GM21447 (cell line): ENCODE measurements around the gene GON4L.
"Not testable (repeated sequence)": the region's sequence is repeated elsewhere in the genome, so short reads cannot be mapped to it uniquely, and the experiment has no call there.

Experiments used
- ATAC-seq: cut with Tn5 transposase; IDR thresholded peaks from one replicate; pipeline ENCODE4 v1.9.1; 2021; ENCODE audit not compliant: unreplicated experiment

The GON4L gene

DNA sequence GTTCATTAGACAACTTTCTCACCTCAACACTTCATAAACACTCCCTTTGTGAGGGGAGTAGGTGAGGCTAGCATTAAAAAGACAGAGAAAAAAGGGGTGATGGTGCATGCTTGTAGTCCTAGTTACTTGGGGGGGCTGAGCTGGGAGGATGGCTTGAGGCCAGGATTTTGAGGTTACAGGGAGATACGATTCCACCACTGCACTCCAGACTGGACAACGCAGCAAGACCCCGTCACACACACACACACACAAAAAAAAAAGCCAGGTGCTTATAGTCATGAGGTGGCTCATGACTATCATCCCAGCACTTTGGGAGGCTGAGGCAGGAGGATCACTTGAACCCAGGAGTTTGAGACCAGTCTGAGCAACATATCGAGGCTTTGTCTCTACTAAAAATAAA lies 29.6 kb downstream of the GON4L start:
- ATAC-seq = no peak

DNA sequence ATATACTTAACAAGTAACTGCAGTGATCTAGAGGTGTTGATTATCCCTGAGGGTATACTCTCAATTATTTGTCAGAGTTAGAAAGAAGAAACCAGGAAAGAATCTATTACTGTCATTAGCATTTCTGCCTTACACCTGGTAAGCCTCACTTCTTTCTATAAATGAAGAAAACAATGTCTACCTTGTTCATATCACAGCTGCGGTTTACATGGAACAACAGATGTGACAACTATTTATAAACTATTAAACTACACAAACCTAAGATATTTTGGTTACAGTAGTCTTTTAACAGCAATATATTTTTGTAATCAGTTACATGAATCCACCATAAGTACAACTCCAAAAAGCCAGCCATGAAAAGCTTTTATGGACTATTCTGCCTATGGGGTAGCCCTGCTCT lies 40.7 kb downstream of the GON4L start:
- ATAC-seq = no peak

DNA sequence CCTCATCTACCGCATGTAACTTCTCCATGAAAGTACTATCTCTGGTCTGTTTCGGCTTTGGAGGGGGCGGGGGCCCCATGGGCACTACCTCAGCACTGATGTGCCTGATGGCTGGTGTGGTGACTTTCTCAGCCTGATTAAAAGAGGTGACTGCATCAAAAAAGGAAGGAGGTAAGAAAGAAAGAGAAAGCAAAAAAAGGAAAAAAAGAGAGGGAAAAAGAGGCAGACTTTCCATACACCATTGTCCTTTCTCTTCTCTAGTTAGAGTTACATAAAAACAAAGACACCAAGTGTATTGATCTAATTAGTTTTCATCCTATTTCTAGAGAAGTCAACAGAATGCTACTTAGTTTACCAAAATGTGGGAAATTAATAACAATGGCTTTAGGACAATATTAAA lies 43.3 kb downstream of the GON4L start:
- ATAC-seq = no peak

DNA sequence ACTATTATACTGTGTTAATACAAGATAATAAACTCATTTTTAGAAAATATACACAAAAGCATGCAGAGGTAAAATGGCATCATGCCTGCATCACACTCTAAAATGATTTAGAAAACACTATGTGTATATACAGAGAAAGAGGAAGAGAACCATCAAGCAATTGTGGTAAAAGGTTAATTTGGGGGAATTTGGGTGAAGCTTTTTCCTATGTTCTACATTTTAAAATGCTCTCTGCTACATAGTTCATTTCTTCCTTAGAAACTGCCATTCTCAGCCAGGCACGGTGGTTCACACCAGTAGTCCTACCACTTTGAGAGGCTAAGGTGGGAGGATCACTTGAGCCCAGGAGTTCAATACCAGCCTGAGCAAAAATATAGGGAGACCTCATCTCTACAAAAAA lies 44.1 kb downstream of the GON4L start:
- ATAC-seq = no peak

DNA sequence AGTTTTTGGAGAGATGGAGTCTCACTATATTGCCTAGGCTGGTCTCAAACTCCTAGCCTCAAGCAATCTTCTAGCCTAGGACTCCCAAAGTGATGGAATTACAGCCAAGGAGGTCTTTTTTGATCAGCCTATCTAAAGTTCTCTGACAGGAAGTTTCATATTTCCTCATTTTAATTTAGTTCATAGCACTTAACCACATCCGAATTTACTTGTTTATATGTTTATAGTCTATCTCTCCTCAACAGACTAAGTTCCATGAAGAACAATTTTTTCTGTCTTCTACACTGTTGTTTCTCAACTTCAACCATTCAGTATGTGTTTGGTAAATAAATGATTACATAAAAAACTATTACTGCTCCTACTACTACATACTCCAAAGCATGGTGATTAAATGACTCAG lies 47.9 kb downstream of the GON4L start:
- no peak for ATAC-seq

DNA sequence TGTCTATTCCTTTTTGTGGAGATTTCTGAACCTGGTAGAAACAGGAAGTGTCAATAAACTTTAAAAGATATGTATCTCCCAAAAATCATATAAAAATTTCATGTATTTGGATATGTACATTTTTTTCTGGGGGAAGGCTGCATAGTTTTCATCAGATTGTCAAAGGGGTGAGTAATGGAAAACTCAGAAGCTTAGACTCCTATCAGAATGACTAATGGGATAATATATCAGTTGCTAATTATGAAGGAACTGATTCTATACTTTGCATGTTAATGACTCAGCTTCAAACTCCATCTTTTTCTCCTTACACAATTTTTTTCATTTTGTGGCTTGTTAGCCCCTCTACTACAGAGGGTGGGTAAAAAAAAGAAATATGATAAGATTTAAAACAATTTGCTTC lies 55.9 kb downstream of the GON4L start:
- ATAC-seq = no peak

DNA sequence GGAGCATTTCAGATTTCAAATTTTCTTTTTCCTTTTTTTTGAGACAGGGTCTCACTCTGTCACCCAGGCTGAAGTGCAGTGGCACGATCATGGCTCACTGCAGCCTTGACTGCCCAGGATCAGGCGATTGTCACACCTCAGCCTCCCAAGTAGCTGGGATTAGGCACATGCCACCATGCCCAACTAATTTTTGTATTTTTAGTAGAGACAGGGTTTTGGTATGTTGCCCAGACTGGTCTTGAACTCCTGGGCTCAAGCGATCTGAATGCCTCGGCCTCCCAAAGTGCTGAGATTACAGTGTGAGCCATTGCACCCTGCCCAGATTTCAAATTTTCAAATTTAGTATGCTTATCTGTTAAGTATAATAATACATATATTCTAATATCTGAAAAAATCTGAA lies 61.4 kb downstream of the GON4L start:
- ATAC-seq = not testable (repeated sequence)

DNA sequence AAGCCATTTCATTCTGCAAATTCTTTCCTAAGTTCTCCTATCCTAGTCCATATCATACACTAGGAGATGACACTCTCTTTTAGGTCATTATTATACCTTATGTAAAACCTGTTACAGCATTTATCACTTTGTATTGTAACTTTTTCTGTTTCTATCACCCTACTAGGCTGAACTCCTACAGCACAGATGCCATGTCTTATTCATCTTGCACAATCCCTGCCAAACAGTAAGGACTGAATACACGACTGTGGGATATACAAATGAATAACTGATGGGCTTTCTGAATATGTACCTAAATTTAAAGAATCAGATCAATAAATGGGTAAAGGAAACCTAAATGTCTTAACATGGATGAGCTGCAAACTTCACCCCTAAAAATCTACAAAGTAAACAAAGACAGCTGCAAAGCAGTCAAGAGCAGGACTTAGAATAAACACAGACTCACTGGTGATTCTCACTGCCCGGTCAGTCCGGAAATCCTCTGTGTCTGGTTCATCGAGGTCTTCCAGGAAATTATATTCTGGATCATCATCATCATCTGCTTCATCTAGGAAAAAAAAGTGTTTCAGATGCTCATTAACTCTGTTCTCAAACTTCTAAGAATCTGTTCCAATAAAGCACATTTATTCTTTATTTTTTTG lies 62.3 kb downstream of the GON4L start:
- ATAC-seq = no peak

DNA sequence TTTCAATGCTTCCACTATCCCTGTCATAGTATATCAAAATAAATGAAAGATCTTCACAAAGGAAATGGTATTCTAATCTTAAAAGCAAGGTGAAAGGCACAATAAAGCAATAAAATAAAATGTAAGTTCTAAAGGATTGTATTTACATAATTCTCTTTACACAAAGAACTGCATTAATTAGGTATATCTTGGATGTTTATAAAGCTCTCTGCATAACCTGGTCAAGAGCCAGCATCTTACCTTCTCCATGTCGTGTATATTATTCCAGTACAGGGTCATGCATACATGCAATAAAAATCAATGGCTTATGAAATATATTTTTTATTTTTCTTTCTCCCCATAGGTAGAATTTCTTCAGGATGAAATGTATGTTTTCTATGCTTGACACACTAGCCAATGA lies 63.8 kb downstream of the GON4L start:
- ATAC-seq = no peak

DNA sequence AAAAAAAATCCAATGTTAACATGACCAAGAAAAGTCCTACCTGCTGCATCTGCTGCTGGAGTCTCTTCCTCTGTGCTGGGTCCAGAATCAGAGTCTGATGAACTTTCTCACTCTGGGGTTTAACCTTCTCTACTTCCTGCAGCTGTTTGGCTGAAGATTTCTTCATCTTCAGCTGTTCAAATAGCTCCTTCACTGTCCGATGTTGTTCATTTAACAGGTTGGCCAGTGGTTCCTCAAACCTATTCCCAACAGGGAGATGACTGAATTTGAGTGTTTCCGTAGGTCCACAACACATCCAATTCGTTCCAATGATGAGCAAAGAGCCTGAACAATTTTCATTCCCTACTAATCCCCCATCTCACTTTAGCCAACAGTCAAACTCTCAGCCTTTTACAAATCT lies 79.4 kb downstream of the GON4L start:
- no peak for ATAC-seq

DNA sequence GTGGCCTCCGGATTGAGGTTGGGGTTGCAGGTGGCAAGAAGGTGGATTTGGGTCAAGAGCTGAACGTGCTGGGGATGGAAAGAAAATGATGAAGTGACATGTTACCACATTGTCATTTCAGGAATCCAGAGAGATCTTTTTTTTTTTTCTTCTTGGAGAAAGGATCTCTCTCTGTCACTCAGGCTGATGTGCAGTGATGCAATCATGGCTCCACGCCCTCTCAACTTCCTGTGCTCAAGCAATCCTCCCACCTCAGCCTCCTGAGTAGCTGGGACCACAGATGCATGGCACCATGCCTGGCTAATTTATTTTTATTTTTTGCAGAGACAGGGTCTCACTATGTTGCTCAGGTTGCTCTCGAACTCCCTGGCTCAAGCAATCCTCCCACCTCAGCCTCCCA lies 80.6 kb downstream of the GON4L start:
- no peak for ATAC-seq

DNA sequence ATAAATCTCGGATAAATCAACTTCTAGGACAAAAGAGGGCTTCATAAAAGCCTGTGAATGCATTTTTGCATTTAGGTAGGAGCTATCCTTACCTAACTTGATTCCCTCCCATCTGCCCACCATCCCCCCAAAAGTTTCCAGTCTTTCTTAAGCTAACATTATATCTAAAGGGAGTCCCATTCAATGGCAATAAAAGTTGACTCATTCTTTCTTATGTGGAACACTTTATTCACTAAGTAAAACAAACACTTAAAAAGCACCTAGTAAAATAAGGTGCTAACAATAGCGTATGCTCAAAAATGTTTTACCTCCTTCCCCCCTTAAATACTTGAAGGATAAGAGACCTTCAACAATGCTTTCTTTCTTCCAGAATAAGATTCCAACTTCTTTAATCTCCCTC lies 83.8 kb downstream of the GON4L start:
- ATAC-seq = no peak

DNA sequence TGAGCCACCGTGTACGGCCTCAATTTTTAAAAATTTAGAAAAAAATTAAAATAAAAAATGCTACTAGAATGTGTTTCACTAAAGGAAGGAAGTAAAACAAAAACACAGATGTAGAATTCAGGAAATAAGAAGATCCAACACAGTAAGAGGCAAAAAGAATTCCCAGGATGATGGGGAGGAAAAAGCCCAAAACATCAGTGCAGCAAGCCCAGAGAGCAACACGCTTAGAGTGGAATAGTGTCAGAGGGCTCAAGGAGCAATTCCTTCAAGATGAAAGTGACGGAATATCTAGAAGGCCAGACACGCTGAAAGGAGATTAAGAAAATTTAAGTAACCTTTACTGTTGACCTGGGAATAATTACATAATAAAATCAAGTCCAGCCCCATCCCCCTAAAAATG lies 87.8 kb downstream of the GON4L start:
- no peak for ATAC-seq

DNA sequence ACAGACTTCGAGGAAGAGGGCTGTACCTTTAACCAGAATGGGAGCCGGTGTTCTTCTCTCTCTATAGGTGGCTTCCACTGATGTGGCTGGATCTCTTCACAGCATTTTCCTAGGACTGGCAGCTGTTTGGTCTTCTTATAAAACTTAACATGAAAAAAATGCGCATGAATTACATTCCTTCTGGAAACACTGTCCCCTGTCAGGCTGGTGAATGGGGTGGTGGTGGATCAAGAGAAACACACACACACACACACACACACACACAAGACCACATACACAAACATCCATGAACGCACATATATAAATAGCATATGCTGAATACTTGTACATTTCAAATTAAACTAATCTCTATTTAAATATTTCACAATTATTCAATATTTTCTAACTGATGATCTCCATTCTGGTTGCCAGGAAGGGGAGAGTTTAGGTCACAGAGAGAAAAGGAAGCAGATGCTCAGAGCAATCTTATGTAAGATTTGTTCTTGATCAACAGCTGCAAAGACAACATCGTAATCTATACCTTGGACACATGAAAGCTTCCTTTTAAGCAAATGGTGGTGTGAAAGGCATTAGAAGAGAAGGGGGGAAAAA lies 89.5 kb downstream of the GON4L start:
- not testable (repeated sequence) for ATAC-seq

DNA sequence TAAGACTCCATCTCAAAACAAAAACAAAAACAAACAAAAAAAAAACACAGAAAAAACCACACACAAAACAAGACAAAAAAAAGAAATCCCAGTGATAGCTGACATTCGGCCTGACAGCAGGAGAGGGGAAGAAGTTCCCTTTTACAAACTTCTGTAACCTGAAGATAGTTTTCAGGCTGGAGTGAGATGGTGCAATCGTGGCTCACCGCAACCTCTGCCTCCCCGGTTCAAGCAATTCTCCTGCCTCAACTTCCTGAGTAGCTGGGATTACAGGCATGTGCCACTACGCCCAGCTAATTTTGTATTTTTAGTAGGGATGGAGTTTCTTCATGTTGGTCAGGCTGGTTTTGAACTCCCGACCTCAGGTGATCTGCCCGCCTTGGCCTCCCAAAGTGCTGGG lies 93.0 kb downstream of the GON4L start:
- ATAC-seq = not testable (repeated sequence)

DNA sequence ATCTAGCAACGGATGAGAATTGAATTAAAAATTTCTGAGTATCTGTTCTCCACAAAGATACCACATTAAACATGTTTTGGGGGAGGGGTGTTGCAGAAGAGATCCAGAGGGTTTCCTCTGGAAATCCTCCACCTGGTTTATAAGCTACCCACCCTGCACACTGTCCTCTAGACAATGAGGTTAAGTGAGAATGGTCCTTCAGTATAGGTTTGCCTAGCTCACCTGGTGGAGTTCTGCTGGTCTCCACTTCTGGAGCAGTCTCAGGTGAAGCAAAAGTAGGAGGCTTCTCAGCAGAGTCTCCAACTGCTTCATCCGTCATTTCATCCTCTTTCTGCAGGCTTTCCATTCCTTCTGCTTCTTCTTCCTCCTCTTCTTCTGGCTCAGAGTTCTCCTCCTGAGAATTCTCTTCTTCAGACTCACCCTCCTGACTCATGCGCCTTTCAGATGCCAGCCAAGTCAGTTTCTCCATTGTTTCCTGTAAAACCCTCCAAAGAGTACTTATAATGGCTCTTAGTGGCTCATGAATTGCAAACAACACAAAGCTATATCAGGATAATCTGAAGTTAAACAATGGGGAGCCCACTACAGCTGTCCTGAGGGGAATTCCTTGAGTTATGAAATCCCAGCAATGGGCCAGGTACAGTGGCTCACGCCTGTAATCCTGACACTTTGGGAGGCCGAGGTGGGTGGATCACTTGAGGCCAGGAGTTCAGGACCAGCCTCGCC lies 93.8 kb downstream of the GON4L start:
- ATAC-seq = not testable (repeated sequence)

DNA sequence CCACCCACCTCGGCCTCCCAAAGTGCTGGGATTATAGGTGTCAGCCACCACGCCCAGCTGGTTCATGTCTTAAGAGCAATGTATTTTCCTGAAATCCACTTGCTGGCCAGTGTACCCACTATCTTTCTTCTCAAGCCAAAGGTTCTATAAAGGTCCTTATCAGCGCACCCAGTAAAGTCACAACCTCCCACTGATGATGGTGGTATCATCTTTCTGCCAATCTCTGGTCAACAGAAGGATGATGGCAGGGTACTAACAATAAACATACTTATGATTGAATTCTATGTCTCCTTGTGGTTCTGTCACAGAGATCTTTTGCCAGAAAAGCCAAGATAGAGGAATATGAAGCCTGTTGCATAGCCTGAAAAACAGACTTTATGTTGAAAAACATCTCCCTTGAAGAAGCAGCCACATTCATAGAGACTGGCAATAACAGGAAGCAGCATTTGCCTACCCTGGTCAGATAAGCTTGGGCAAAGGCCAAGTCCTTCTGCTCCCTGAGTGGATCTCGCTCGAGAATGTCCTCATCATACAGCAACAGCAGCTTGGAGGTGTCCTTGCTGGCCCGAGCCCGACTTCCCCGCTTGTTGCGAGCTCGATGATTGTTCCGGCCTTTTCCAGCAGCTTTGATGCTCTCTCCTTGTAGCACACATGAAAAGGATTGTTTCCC lies 95.1 kb downstream of the GON4L start:
- ATAC-seq = no peak

DNA sequence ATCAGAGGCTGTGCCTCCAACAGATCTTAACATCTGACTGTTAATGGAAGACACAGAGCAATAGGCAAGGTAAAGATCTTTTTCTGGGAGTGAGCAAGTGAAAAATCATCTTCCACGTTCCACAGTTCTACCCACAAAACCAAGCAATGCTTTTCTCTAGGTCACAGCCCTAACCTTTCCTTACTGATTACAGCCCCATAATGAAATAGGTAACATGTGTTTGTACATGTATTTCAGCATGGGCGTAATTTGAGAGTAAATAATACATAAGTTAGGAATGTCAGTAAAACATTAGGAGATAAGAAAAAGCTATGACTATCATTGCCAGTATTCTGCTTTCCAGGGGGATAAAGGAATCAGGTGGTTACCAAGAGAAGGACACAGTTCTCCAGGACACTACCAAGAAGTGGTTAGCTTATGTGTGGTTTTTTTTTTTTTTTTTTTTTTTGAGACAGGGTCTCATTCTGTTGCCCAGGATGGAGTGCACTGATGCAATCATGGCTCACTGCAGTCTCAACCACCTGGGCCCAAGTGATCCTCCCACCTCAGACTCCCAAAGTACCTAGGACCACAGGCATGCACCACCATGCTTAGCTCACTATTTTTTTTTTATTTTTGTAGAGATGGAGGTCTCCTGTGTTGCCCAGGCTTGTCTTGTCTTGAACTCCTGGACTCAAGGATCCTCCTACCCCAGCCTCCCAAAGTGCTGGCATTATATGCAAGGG lies 96.1 kb downstream of the GON4L start:
- no peak for ATAC-seq

DNA sequence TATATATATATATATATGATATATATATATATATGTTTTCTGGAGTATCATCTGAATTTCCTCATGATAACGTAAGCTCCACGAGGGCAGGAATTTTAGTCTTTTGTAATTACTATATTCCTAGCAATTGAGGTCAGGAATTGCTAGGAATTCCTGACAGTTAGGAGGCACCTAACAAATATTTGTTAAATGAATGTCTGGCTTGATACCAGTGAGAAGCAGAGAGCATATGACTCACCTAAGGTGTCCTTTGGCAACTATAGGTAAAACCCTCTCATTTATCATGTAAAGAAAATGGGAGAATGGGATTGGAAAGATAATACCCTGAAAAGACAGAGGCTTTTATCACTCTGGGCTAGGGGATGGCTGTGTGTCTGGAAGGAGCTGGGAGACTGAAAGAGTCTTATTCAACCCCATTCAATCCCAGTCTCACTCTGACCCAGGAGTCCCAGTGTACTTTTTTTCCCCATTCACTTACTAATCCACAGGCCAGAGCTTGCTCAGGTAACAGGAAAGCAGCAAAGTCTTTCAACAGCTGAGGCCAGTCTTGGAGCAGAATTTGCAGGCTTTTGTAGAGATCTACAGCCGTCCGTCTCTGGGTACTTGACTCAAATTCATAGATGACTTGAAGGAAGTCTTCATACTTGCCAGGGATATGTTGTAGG lies 96.9 kb downstream of the GON4L start:
- no peak for ATAC-seq

DNA sequence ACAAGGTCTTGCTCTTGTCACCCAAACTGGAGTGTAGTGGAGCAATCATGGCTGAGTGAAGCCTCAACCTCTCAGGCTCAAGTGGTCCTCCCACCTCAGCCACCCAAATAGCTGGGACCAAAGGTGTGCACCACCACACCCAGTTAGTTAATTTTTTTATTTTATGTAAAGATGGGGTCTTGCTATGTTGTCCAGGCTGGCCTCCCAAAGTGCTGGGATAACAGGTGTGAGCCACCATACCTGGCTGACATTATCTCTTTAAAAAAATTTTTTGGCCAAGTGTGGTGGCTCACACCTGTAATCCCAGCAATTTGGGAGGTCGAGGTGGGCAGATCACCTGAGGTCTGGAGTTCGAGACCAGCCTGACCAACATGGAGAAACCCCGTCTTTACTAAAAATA lies 98.0 kb downstream of the GON4L start:
- not testable (repeated sequence) for ATAC-seq

DNA sequence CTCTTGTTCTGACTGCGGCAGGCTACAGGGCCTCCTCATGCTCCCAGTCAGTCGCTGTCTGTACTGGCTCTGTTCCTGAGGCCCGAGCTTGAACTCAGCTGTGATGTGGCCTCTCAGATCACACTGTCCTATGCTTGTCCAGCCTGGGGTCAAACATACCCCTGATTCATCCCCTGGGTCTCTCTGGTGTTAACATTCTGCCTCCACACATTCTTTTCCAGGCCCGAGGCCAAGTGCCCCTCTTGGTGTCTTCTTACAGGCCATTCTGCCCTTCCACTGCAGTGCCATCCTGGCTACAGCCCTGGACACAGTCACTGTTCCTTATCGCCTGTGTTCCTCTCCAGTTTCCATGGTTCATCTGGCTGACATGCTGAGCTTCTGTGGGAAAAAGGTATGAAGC lies 108.9 kb downstream of the GON4L start:
- ATAC-seq = not testable (repeated sequence)
